Spleen (tissue), 7 donors: ENCODE results near the gene YIF1B.

Experiments used
- CTCF ChIP-seq, 11 experiments: fragments of 200-600 bp in 7 of 11; fragments of 450-650 bp in 4 of 11; sonication (generic) in 4 of 11; IDR thresholded peaks in 8 of 11; conservative IDR thresholded peaks in 3 of 11; 1 replicate in 7 of 11; 2 replicates in 4 of 11; pipeline versions ENCODE4 v1.4.0 to v1.8.0; 2016 to 2021; ENCODE audit warnings: antibody characterized with exemption in 11 of 11, inconsistent platforms in 4 of 11, mild to moderate bottlenecking in 1 of 11
- POLR2A ChIP-seq, 3 donors: fragments of 450-650 bp; IDR thresholded peaks; one replicate each; pipeline ENCODE4 v1.5.1; 2017; ENCODE audit warnings: antibody characterized with exemption in 3 of 3, mild to moderate bottlenecking in 1 of 3
- POLR2AphosphoS5 ChIP-seq, 3 donors: sonication (generic); formaldehyde crosslinking; IDR thresholded peaks; one replicate each; pipeline ENCODE4 v1.5.1; 2017; ENCODE audit warnings: antibody characterized with exemption in 3 of 3
- donor health status: DM: no; HTN: no; CAD: no; lungs with moderate emphysema.
- donor health status: DM: no; HTN: no; CAD: no.
- donor health status: DM: no; HTN: no; CAD: no.

- TF ChIP-seq POLR2A (IDR thresholded peaks at IDR 0.05): no peak
- TF ChIP-seq CTCF (IDR thresholded peaks at IDR 0.05 in 8 of 11, conservative IDR thresholded peaks at IDR 0.05 in 3 of 11): no peak
- TF ChIP-seq POLR2AphosphoS5 (IDR thresholded peaks at IDR 0.05): no peak
These were observed 38.2 kb downstream of the YIF1B start for GRCh38 chr19:38277549-38277948.
